HG03108 (cell line): Measurements from ENCODE around the gene CHST6.
"Not testable (repeated sequence)": the region's sequence is repeated elsewhere in the genome, so short reads cannot be mapped to it uniquely, and the experiment has no call there.

ENCODE experiments used
- ATAC-seq: cut with Tn5 transposase; IDR thresholded peaks from one replicate; pipeline ENCODE4 v1.9.1; 2021; ENCODE audit warnings: moderate library complexity; ENCODE audit not compliant: unreplicated experiment

Gene CHST6

GRCh38 chr16:75495076-75495674 is at the start of gene CHST6:
Gene CHST6 (minus strand): TSS chr16:75495441. CDS start chr16:75479828, 15,613 bp downstream.
- ATAC-seq: peak; percentile 44

GRCh38 chr16:75542462-75542861 is 47.2 kb upstream of the CHST6 start:
- ATAC-seq: not testable (repeated sequence)

GRCh38 chr16:75541236-75541635 is 46.0 kb upstream of the CHST6 start:
- ATAC-seq: no peak

GRCh38 chr16:75538882-75539565 is 43.8 kb upstream of the CHST6 start:
- not testable (repeated sequence) for ATAC-seq

- no peak for ATAC-seq
Measured at GRCh38 chr16:75537776-75538175, 42.5 kb upstream of the CHST6 start.

- no peak for ATAC-seq
Measured at GRCh38 chr16:75535901-75536300, 40.7 kb upstream of the CHST6 start, which contains the start of gene CHST5. Gene CHST5 (minus strand): TSS chr16:75536108. CDS start chr16:75530384, 5,724 bp downstream.

- no peak for ATAC-seq
Measured at GRCh38 chr16:75535211-75535843, 40.1 kb upstream of the CHST6 start.

GRCh38 chr16:75534560-75535205 is 39.4 kb upstream of the CHST6 start:
- no peak for ATAC-seq

- ATAC-seq: no peak
Measured at GRCh38 chr16:75532791-75533190, 37.5 kb upstream of the CHST6 start.

- ATAC-seq: no peak
Measured at GRCh38 chr16:75532142-75532765, 37.0 kb upstream of the CHST6 start.

GRCh38 chr16:75529959-75530358 is 34.7 kb upstream of the CHST6 start:
- ATAC-seq: no peak

GRCh38 chr16:75529056-75529905 is 34.0 kb upstream of the CHST6 start:
- ATAC-seq: no peak

GRCh38 chr16:75527825-75528299 is 32.6 kb upstream of the CHST6 start:
- ATAC-seq: no peak

GRCh38 chr16:75526032-75526790 is 31.0 kb upstream of the CHST6 start:
- no peak for ATAC-seq

- ATAC-seq: no peak
Measured at GRCh38 chr16:75519175-75519574, 23.9 kb upstream of the CHST6 start.

- peak; percentile 17 for ATAC-seq
Measured at GRCh38 chr16:75516189-75516966, 21.1 kb upstream of the CHST6 start.

- ATAC-seq: no peak
Measured at GRCh38 chr16:75514296-75514695, 19.1 kb upstream of the CHST6 start.

GRCh38 chr16:75506574-75506973 is 11.3 kb upstream of the CHST6 start:
- no peak for ATAC-seq

- ATAC-seq: no peak
Measured at GRCh38 chr16:75506107-75506506, 10.9 kb upstream of the CHST6 start.
